ENCODE data around the gene PTPRG. TPM values are rescaled to one million over a fixed set of nuclear protein-coding genes. Genes with fewer than 3 reads are reported as not detected.

The PTPRG gene
- total and polyA plus RNA-seq, 4 donors = 3.6 to 35.6 (median 8.1) TPM

DNA sequence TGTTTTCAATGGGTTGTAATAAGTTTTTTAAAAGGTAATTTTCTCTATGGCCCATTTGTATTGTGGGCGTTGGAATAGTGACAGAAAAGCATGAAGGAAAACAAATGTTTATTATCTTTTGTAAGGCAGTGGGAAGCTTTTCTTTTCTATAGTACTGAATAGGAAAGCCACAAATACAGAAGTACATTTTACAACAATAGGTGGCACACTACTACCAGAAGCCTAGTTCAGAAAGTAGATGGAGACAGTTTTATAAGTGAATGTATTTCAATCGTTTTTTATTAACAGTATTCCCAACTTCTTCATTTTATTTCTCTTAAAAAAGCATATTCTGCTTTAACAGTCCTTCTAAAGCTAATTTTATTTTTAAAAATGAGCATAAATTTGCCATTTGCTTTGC, 296.7 kb downstream of the PTPRG start:
- H3K4me1 ChIP-seq (ENCODE audit: control insufficient read depth in 4 of 4, insufficient read depth in 4 of 4, low read length in 3 of 4) = peaks cover 0 to 3% (median under 1%) of the 10 kb centered on the region in 4 donors
- H3K9ac ChIP-seq (ENCODE audit: low read depth in 1 of 2, low read length in 2 of 2) = no peak overlapping the region
- no peak overlapping the region for H3K27ac ChIP-seq (ENCODE audit: low read depth in 1 of 2, low read length in 2 of 2)
- no peaks in the 10 kb centered on the region for H3K36me3 ChIP-seq (ENCODE audit: control insufficient read depth in 4 of 4, insufficient read depth in 3 of 4, low read depth in 1 of 4, low read length in 3 of 4)
- H3K9me3 ChIP-seq (ENCODE audit: control insufficient read depth in 4 of 4, low read length in 3 of 4) = no peaks in the 10 kb centered on the region
- H3K27me3 ChIP-seq (ENCODE audit: control insufficient read depth in 4 of 4, insufficient read depth in 4 of 4, low read length in 3 of 4) = no peaks in the 10 kb centered on the region
- WGBS = 9% methylated on average over 2 of the region's 2 CpGs
- DNase-seq (ENCODE audit: low spot score) = no peak
- no peak overlapping the region for H3K4me3 ChIP-seq (ENCODE audit: low read depth in 1 of 3, low read length in 3 of 3)
- TF ChIP-seq, protein P1, sequence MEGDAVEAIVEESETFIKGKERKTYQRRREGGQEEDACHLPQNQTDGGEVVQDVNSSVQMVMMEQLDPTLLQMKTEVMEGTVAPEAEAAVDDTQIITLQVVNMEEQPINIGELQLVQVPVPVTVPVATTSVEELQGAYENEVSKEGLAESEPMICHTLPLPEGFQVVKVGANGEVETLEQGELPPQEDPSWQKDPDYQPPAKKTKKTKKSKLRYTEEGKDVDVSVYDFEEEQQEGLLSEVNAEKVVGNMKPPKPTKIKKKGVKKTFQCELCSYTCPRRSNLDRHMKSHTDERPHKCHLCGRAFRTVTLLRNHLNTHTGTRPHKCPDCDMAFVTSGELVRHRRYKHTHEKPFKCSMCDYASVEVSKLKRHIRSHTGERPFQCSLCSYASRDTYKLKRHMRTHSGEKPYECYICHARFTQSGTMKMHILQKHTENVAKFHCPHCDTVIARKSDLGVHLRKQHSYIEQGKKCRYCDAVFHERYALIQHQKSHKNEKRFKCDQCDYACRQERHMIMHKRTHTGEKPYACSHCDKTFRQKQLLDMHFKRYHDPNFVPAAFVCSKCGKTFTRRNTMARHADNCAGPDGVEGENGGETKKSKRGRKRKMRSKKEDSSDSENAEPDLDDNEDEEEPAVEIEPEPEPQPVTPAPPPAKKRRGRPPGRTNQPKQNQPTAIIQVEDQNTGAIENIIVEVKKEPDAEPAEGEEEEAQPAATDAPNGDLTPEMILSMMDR (IDR thresholded peaks at IDR 0.05; ENCODE audit: low read depth, low read length, missing input control) = peak; percentile 51
- peak; percentile 89 to 90 for TF ChIP-seq RAD21 (IDR thresholded peaks at IDR 0.05)
- TF ChIP-seq, protein P2, sequence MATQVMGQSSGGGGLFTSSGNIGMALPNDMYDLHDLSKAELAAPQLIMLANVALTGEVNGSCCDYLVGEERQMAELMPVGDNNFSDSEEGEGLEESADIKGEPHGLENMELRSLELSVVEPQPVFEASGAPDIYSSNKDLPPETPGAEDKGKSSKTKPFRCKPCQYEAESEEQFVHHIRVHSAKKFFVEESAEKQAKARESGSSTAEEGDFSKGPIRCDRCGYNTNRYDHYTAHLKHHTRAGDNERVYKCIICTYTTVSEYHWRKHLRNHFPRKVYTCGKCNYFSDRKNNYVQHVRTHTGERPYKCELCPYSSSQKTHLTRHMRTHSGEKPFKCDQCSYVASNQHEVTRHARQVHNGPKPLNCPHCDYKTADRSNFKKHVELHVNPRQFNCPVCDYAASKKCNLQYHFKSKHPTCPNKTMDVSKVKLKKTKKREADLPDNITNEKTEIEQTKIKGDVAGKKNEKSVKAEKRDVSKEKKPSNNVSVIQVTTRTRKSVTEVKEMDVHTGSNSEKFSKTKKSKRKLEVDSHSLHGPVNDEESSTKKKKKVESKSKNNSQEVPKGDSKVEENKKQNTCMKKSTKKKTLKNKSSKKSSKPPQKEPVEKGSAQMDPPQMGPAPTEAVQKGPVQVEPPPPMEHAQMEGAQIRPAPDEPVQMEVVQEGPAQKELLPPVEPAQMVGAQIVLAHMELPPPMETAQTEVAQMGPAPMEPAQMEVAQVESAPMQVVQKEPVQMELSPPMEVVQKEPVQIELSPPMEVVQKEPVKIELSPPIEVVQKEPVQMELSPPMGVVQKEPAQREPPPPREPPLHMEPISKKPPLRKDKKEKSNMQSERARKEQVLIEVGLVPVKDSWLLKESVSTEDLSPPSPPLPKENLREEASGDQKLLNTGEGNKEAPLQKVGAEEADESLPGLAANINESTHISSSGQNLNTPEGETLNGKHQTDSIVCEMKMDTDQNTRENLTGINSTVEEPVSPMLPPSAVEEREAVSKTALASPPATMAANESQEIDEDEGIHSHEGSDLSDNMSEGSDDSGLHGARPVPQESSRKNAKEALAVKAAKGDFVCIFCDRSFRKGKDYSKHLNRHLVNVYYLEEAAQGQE (IDR thresholded peaks at IDR 0.05) = peak; percentile 94
- no peak for TF ChIP-seq TAF1 (conservative IDR thresholded peaks at IDR 0.05)

DNA sequence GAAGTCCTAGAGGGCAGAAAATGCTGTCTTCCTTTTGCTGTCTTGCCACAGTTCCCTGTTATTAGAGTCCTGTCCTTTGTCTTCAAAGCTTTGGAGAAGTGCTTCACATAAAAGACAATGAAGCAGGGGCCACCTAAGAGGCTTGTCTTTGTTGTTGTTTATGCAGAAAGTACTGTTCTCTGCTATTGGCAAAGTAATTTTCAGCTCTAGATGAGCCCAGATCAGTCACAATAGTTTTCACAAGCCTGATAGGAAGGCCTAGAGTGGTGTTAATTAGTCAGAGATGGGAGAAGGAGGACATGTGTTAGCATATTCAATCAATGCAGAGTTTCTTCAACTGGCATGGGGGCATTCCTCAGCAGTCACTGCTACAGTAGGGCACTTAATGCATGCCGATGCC, 300.0 kb downstream of the PTPRG start:
- Histone ChIP-seq H3K27ac (ENCODE audit: low read depth in 1 of 2, low read length in 2 of 2) (no peak overlapping the region), H3K4me1 (ENCODE audit: control insufficient read depth in 4 of 4, insufficient read depth in 4 of 4, low read length in 3 of 4) (peaks cover 0 to 4% (median under 1%) of the 10 kb centered on the region in 4 donors), H3K27me3 (ENCODE audit: control insufficient read depth in 4 of 4, insufficient read depth in 4 of 4, low read length in 3 of 4) (no peaks in the 10 kb centered on the region), H3K9me3 (ENCODE audit: control insufficient read depth in 4 of 4, low read length in 3 of 4) (no peaks in the 10 kb centered on the region), H3K36me3 (ENCODE audit: control insufficient read depth in 4 of 4, insufficient read depth in 3 of 4, low read depth in 1 of 4, low read length in 3 of 4) (no peaks in the 10 kb centered on the region), H3K4me3 (ENCODE audit: low read depth in 1 of 3, low read length in 3 of 3) (no peak overlapping the region), H3K9ac (ENCODE audit: low read depth in 1 of 2, low read length in 2 of 2) (no peak overlapping the region)
- no peak for TF ChIP-seq EGR1 (IDR thresholded peaks at IDR 0.05; ENCODE audit: low read depth in 2 of 2)
- no peak for TF ChIP-seq YY1 (IDR thresholded peaks at IDR 0.05)
- TF ChIP-seq TAF1 (conservative IDR thresholded peaks at IDR 0.05) = no peak
- TF ChIP-seq, protein P1 (IDR thresholded peaks at IDR 0.05; ENCODE audit: low read depth, low read length, missing input control) = no peak
- no peak for TF ChIP-seq HNF4A (conservative IDR thresholded peaks at IDR 0.05)
- TF ChIP-seq, protein P3, sequence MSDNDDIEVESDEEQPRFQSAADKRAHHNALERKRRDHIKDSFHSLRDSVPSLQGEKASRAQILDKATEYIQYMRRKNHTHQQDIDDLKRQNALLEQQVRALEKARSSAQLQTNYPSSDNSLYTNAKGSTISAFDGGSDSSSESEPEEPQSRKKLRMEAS (IDR thresholded peaks at IDR 0.05) = no peak
- no peak for TF ChIP-seq SP1 (IDR thresholded peaks at IDR 0.05)
- TF ChIP-seq, protein P4, sequence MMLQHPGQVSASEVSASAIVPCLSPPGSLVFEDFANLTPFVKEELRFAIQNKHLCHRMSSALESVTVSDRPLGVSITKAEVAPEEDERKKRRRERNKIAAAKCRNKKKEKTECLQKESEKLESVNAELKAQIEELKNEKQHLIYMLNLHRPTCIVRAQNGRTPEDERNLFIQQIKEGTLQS (IDR thresholded peaks at IDR 0.05) = no peak
- TF ChIP-seq RAD21 (IDR thresholded peaks at IDR 0.05) = no peak
- TF ChIP-seq FOXA1 (IDR thresholded peaks at IDR 0.05) = no peak
- TF ChIP-seq NR2F2 (IDR thresholded peaks at IDR 0.05) = no peak
- no peak for TF ChIP-seq HNF4G (IDR thresholded peaks at IDR 0.05)
- no peak for TF ChIP-seq FOXA2 (IDR thresholded peaks at IDR 0.05)
- TF ChIP-seq RXRA (IDR thresholded peaks at IDR 0.05) = no peak
- no peak for TF ChIP-seq JUND (IDR thresholded peaks at IDR 0.05)
- TF ChIP-seq, protein P5, sequence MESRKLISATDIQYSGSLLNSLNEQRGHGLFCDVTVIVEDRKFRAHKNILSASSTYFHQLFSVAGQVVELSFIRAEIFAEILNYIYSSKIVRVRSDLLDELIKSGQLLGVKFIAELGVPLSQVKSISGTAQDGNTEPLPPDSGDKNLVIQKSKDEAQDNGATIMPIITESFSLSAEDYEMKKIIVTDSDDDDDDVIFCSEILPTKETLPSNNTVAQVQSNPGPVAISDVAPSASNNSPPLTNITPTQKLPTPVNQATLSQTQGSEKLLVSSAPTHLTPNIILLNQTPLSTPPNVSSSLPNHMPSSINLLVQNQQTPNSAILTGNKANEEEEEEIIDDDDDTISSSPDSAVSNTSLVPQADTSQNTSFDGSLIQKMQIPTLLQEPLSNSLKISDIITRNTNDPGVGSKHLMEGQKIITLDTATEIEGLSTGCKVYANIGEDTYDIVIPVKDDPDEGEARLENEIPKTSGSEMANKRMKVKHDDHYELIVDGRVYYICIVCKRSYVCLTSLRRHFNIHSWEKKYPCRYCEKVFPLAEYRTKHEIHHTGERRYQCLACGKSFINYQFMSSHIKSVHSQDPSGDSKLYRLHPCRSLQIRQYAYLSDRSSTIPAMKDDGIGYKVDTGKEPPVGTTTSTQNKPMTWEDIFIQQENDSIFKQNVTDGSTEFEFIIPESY (IDR thresholded peaks at IDR 0.05) = no peak
- TF ChIP-seq, protein P2 (IDR thresholded peaks at IDR 0.05) = no peak
- TF ChIP-seq GABPA (IDR thresholded peaks at IDR 0.05 in 1 of 2, conservative IDR thresholded peaks at IDR 0.05 in 1 of 2) = no peak
- DNase-seq (ENCODE audit: low spot score) = no peak
- 98% methylated on average over 1 of the region's 1 CpG for WGBS

Measured in liver (tissue), 9 donors.